Breast epithelium (tissue), 3 donors: ENCODE data around the gene ANKS1B.

Source experiments
- CTCF ChIP-seq, 3 donors: fragments of 450-650 bp; IDR thresholded peaks; one replicate each; pipeline ENCODE4 v1.5.1; 2016 to 2017; ENCODE audit warnings: antibody characterized with exemption in 3 of 3, mild to moderate bottlenecking in 3 of 3, moderate library complexity in 3 of 3
- POLR2A ChIP-seq: fragments of 450-650 bp; IDR thresholded peaks from one replicate; pipeline ENCODE4 v1.6.1; 2016; ENCODE audit warnings: antibody characterized with exemption, mild to moderate bottlenecking, moderate library complexity

DNA sequence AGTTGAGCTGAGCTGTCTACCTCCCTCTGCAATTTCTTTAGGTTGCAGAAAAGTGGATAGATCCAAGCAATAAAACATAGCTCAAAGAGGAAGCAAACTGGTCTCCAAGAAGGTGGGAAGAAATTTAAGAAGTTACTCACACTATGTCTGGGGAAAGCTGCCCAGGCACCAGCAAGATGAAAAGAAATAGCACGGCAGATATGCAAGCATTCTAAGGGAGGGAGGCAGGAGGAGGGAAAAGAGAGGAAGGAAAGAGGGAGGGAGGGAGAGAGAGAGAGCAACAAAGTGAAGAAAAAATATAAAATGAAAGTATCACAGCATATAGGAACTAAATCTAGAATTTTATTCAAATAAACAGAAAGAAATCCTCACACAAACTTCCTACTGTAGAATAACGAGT, 1099.0 kb downstream of the ANKS1B start:
- no peak for TF ChIP-seq CTCF (IDR thresholded peaks at IDR 0.05)
- TF ChIP-seq POLR2A = no peak
